ENCODE results near the gene ECSCR. TPM values are rescaled to one million over a fixed set of nuclear protein-coding genes. Genes with fewer than 3 reads are reported as not detected.

Gene ECSCR
- total RNA-seq, 4 donors from 2014 or later: 7.9 to 42.9 (median 31.4) TPM

GRCh38 chr5:139475865-139476617 lies 13.5 kb upstream of the ECSCR start:
- Histone ChIP-seq H3K27me3 (no peaks in the 10 kb centered on the region), H3K36me3 (peaks cover 0 to 56% (median 45%) of the 10 kb centered on the region in 4 donors), H3K4me3 (no peak overlapping the region), H3K4me1 (peaks cover 38 to 57% (median 49%) of the 10 kb centered on the region in 4 donors), H3K9me3 (no peaks in the 10 kb centered on the region), H3K27ac (replicated peaks in 1 of 4) (peak overlapping the region in 1 of 4 donors; percentile 43)
- intact Hi-C loops (cut with DNase I): no loop called here
- no peak for DNase-seq (ENCODE audit: extremely low spot score)
- TF ChIP-seq EP300 (IDR thresholded peaks at IDR 0.05) (no peak), POLR2AphosphoS5 (IDR thresholded peaks at IDR 0.05) (no peak), CTCF (IDR thresholded peaks at IDR 0.05) (no peak), POLR2A (IDR thresholded peaks at IDR 0.05; ENCODE audit: low read depth) (no peak)
- 75% methylated on average over 13 of the region's 13 CpGs for WGBS

GRCh38 chr5:139474890-139475791 lies 12.6 kb upstream of the ECSCR start:
- H3K36me3 ChIP-seq: peaks cover 0 to 48% (median 40%) of the 10 kb centered on the region in 4 donors
- no peak for DNase-seq (ENCODE audit: extremely low spot score)

GRCh38 chr5:139473565-139473964 lies 11.0 kb upstream of the ECSCR start:
- Histone ChIP-seq H3K27ac (replicated peaks in 1 of 4) (peak overlapping the region; percentile 7 to 54 (median 51)), H3K4me3 (no peak overlapping the region), H3K9me3 (no peaks in the 10 kb centered on the region), H3K36me3 (peaks cover 0 to 37% (median 32%) of the 10 kb centered on the region in 4 donors), H3K27me3 (no peaks in the 10 kb centered on the region), H3K4me1 (peaks cover 29 to 46% (median 34%) of the 10 kb centered on the region in 4 donors)
- no peak for DNase-seq (ENCODE audit: extremely low spot score)
- TF ChIP-seq CTCF (IDR thresholded peaks at IDR 0.05) (no peak), POLR2A (IDR thresholded peaks at IDR 0.05; ENCODE audit: low read depth) (no peak), EP300 (IDR thresholded peaks at IDR 0.05) (no peak), POLR2AphosphoS5 (IDR thresholded peaks at IDR 0.05) (no peak)
- intact Hi-C loops (cut with DNase I): no loop called here
- 72% methylated on average over 2 of the region's 2 CpGs for WGBS

More at GRCh38 chr5:139474890-139475791, 12.6 kb upstream of the ECSCR start:
- no peak for TF ChIP-seq POLR2A (IDR thresholded peaks at IDR 0.05; ENCODE audit: low read depth)
- TF ChIP-seq EP300 (IDR thresholded peaks at IDR 0.05): no peak
- TF ChIP-seq POLR2AphosphoS5 (IDR thresholded peaks at IDR 0.05): no peak
- no peak for TF ChIP-seq CTCF (IDR thresholded peaks at IDR 0.05)
- no peaks in the 10 kb centered on the region for H3K9me3 ChIP-seq
- intact Hi-C loops (cut with DNase I): no loop called here
- H3K27ac ChIP-seq (replicated peaks in 1 of 4): peak overlapping the region in 1 of 4 donors; percentile 43
- peaks cover 35 to 52% (median 45%) of the 10 kb centered on the region in 4 donors for H3K4me1 ChIP-seq
- WGBS: 55% methylated on average over 13 of the region's 13 CpGs
- no peaks in the 10 kb centered on the region for H3K27me3 ChIP-seq
- H3K4me3 ChIP-seq: no peak overlapping the region

GRCh38 chr5:139473105-139473504 lies 10.6 kb upstream of the ECSCR start:
- Histone ChIP-seq H3K27me3 (no peaks in the 10 kb centered on the region), H3K27ac (replicated peaks in 1 of 4) (peak overlapping the region; percentile 7 to 54 (median 51)), H3K36me3 (peaks cover 0 to 32% (median 28%) of the 10 kb centered on the region in 4 donors), H3K4me3 (no peak overlapping the region), H3K9me3 (no peaks in the 10 kb centered on the region), H3K4me1 (peaks cover 29 to 42% (median 31%) of the 10 kb centered on the region in 4 donors)
- TF ChIP-seq POLR2AphosphoS5 (IDR thresholded peaks at IDR 0.05) (no peak), EP300 (IDR thresholded peaks at IDR 0.05) (no peak), POLR2A (IDR thresholded peaks at IDR 0.05; ENCODE audit: low read depth) (no peak), CTCF (IDR thresholded peaks at IDR 0.05) (no peak)
- WGBS: 68% methylated on average over 8 of the region's 8 CpGs
- intact Hi-C loops (cut with DNase I): no loop called here
- no peak for DNase-seq (ENCODE audit: extremely low spot score)
